A673 (cell line): Measurements from ENCODE around the gene SLC22A12.

Experiments used
- EZH2 ChIP-seq: fragments of 200-600 bp; sonication (generic); IDR thresholded peaks from 2 replicates; pipeline ENCODE4 v1.6.1; 2017; ENCODE audit warnings: borderline replicate concordance, low read depth, mild to moderate bottlenecking, mixed read lengths, antibody characterized with exemption, low read length; ENCODE audit not compliant: poor library complexity, severe bottlenecking
- TF ChIP-seq, protein P1 (sequence below): fragments of 300-800, 200-600 bp; sonication (generic); conservative IDR thresholded peaks from 2 replicates; pipeline ENCODE4 v1.5.1; 2017; ENCODE audit warnings: low read depth, mild to moderate bottlenecking, antibody characterized with exemption, low read length, moderate library complexity, mixed read lengths

DNA sequence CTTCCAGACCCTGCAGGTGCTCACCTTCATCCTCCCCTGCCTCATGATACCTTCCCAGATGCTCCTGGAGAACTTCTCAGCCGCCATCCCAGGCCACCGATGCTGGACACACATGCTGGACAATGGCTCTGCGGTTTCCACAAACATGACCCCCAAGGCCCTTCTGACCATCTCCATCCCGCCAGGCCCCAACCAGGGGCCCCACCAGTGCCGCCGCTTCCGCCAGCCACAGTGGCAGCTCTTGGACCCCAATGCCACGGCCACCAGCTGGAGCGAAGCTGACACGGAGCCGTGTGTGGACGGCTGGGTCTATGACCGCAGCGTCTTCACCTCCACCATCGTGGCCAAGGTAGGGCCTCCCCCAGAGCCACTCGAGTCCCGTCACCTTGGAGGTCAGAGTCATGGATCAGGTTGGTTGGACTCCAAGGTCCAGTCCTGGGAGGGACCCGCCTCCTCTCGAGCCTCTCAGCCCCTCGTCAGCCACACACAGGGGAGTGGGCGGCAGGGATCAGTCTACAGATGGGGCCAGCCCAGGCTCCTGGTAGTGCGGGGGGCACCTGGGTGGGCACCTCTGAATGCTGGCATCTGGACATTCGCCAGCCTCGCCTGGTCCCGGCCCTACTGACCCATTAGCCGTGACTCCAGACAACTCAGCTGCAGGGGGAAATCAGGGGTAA lies 34.8 kb upstream of the SLC22A12 start:
- TF ChIP-seq, protein P1, sequence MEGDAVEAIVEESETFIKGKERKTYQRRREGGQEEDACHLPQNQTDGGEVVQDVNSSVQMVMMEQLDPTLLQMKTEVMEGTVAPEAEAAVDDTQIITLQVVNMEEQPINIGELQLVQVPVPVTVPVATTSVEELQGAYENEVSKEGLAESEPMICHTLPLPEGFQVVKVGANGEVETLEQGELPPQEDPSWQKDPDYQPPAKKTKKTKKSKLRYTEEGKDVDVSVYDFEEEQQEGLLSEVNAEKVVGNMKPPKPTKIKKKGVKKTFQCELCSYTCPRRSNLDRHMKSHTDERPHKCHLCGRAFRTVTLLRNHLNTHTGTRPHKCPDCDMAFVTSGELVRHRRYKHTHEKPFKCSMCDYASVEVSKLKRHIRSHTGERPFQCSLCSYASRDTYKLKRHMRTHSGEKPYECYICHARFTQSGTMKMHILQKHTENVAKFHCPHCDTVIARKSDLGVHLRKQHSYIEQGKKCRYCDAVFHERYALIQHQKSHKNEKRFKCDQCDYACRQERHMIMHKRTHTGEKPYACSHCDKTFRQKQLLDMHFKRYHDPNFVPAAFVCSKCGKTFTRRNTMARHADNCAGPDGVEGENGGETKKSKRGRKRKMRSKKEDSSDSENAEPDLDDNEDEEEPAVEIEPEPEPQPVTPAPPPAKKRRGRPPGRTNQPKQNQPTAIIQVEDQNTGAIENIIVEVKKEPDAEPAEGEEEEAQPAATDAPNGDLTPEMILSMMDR = no peak
- no peak for TF ChIP-seq EZH2
